Naive B cell (primary cell): Measurements from ENCODE around the gene SLFN12L. TPM values are rescaled to one million over a fixed set of nuclear protein-coding genes. Genes with fewer than 3 reads are reported as not detected.
"Not testable (repeated sequence)": the region's sequence is repeated elsewhere in the genome, so short reads cannot be mapped to it uniquely, and the experiment has no call there.

Source experiments
- ATAC-seq, 2 donors: fragments of 150-1000 bp; cut with Tn5 transposase; 2 replicates each; pipeline ENCODE4 v1.10.0; 2021; ENCODE audit warnings: low read depth in 2 of 2, mild to moderate bottlenecking in 2 of 2, moderate library complexity in 2 of 2
- DNase-seq: peaks from one replicate; pipeline ENCODE4 v3.0.0; 2022
- H3K27ac Mint-ChIP-seq, 6 donors: one replicate each; pipeline ENCODE4 v1.8.0; 2020 to 2022; ENCODE audit warnings: mild to moderate bottlenecking in 6 of 6, mixed read lengths in 6 of 6, moderate library complexity in 5 of 6, inconsistent platforms in 2 of 6
- H3K27me3 Mint-ChIP-seq, 3 donors: one replicate each; pipeline ENCODE4 v1.8.0; 2021 to 2022; ENCODE audit warnings: mixed read lengths in 3 of 3, mild to moderate bottlenecking in 1 of 3
- H3K36me3 Mint-ChIP-seq, 2 donors: one replicate each; pipeline ENCODE4 v1.8.0; 2020 to 2022; ENCODE audit warnings: mixed read lengths in 2 of 2, inconsistent platforms in 1 of 2, mild to moderate bottlenecking in 1 of 2
- H3K4me1 Mint-ChIP-seq, 3 donors: one replicate each; pipeline ENCODE4 v1.8.0; 2020 to 2022; ENCODE audit warnings: mixed read lengths in 3 of 3, inconsistent platforms in 1 of 3, mild to moderate bottlenecking in 1 of 3, moderate library complexity in 1 of 3
- H3K4me3 Mint-ChIP-seq, 8 donors: one replicate each; pipeline ENCODE4 v1.8.0; 2020 to 2022; ENCODE audit warnings: mild to moderate bottlenecking in 8 of 8, mixed read lengths in 8 of 8, moderate library complexity in 8 of 8, inconsistent platforms in 2 of 8
- H3K9me3 Mint-ChIP-seq, 7 donors: one replicate each; pipeline ENCODE4 v1.8.0; 2020 to 2022; ENCODE audit warnings: mixed read lengths in 7 of 7, mild to moderate bottlenecking in 5 of 7, inconsistent platforms in 2 of 7, moderate library complexity in 1 of 7
- polyA plus RNA-seq, 6 donors: library from polyadenylated mRNA; unstranded; fragments of 300-500 nt; fragmentation: Illumina TruSeq; gene quantifications; one replicate each; pipeline ENCODE4 v1.2.3, GENCODE V29; 2021; ENCODE audit warnings: low read depth in 6 of 6

The SLFN12L gene
- polyA plus RNA-seq, 6 donors from 2014 or later: 0.09 to 0.23 (median 0.18) TPM; not detected in 2

DNA sequence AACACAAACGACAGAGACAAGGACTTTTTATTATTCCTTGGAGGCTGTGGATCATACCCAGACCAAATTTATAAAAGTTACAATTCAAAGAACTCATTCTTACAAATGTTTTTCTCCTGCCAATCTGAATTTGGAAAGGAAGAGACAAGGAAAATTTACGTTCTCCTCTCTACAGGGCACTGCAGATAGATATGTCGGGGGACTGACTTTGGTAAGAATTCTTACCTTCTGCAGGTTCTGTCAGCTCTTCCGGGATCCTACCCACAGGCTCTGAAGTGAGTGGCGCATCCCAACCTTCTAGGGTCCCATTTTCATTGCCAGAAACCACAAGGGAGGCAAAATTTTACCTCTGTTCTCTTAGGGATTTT lies 2.2 kb upstream of the SLFN12L start:
- peak overlapping the region in 4 of 6 donors; percentile 33 to 92 (median 47) for H3K27ac Mint-ChIP-seq
- no peak for DNase-seq
- H3K4me3 Mint-ChIP-seq: peak overlapping the region; percentile 44 to 98 (median 89)
- H3K9me3 Mint-ChIP-seq: no peaks in the 10 kb centered on the region
- no peaks in the 10 kb centered on the region for H3K27me3 Mint-ChIP-seq
- H3K36me3 Mint-ChIP-seq: no peaks in the 10 kb centered on the region
- peaks cover 19 to 32% (median 31%) of the 10 kb centered on the region in 3 donors for H3K4me1 Mint-ChIP-seq
- ATAC-seq: no peak

DNA sequence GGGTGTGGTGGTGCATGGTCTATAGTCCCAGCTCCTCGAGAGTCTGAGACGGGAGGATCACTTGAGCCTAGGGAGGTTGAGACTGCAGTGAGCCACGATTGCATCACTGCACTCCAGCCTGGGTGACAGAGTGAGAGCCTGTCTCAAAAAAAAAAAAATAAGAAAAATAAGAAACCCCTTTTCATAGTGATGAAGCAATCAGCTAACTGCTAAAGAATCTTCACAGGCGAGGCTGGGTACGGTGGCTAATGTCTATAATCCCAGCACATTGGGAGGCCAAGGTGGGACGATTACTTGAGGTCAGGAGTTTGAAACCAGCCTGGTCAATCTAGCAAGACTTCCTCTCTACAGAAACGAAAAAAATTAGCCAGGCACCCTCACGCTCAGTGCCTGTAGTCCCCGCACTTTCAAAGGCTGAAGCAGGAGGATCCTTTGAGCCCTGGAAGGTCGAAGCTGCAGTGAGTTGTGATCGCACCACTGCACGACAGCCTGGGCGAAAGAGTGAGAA lies 760 bp downstream of the SLFN12L start:
- ATAC-seq (no peak), DNase-seq (no peak)
- peaks cover 19 to 24% (median 24%) of the 10 kb centered on the region in 3 donors for H3K4me1 Mint-ChIP-seq
- no peaks in the 10 kb centered on the region for H3K36me3 Mint-ChIP-seq
- H3K27ac Mint-ChIP-seq: peak overlapping the region in 2 of 6 donors; percentile 32 to 46
- no peaks in the 10 kb centered on the region for H3K27me3 Mint-ChIP-seq
- no peak overlapping the region for H3K4me3 Mint-ChIP-seq
- no peaks in the 10 kb centered on the region for H3K9me3 Mint-ChIP-seq

DNA sequence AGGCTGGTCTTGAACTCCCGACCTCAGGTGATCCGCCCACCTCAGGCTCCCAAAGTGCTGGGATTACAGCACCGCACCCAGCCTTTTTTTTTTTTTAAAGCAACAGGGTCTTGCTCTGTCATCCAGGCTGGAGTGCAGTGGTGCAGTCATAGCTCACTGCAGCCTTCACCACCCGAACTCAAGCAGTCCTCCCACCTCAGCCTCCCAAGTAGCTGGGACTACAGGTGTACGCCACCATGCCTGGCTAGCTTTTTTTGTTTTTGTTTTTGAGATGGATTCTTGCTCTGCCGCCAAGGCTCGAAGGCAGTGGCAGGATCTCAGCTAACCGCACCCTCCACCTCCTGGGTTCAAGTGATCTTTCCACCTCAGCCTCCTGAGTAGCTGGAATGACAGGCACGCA lies 2.1 kb downstream of the SLFN12L start:
- H3K36me3 Mint-ChIP-seq, H3K27me3 Mint-ChIP-seq, H3K27ac Mint-ChIP-seq, H3K4me3 Mint-ChIP-seq, DNase-seq, H3K9me3 Mint-ChIP-seq, ATAC-seq: not testable (repeated sequence)
- peaks cover 12 to 16% (median 15%) of the 10 kb centered on the region in 3 donors for H3K4me1 Mint-ChIP-seq

DNA sequence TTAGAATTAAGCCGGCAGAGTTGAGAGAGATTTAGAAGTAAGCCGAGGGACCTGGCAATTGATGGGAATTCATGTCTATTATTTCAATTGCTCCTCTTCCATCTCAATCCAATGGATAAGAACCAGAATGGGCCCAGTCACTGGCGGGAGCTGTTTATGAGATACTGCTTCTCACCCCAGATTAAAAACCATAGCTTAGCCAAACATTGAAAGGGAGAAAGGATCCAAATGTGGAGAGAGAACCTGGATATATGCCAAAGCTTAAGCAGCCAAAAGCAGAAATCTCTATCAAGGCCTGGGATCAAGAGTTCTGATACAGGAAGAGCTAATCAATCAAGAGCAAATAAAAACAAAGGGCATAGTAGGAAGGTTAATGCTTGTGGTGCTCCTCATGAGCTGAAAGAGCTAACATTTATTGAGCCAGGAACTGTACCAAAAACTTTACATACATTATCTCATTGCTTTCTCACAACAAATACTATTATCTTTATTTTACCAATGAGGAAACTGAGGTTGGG lies 2.8 kb downstream of the SLFN12L start:
- Mint-ChIP-seq H3K4me1 (peaks cover 7 to 10% (median 9%) of the 10 kb centered on the region in 3 donors), H3K36me3 (no peaks in the 10 kb centered on the region), H3K9me3 (peaks cover 0 to under 1% (median 0%) of the 10 kb centered on the region in 7 donors), H3K27ac (no peak overlapping the region), H3K4me3 (no peak overlapping the region), H3K27me3 (no peaks in the 10 kb centered on the region)
- DNase-seq (no peak), ATAC-seq (no peak)

DNA sequence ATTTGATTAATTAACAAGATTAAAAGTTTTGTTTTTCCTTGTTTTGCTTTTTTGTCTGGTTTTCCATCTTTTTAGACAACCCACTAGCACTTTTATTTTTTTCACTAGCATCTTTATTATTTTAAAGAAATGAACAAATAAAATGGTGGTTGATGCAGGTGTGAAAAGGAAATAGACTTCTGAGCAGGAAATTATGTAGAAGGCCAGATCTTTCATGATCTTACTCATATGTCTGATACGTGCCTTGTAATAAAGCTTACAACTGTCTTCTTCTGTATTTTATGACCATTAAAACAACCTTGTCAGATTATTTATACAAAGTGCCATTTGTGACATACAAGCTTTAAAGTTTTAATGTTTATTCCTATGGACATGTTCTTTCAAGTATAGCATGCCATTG lies 6.3 kb downstream of the SLFN12L start:
- Mint-ChIP-seq H3K4me3 (no peak overlapping the region), H3K9me3 (peaks cover 0 to 5% (median 0%) of the 10 kb centered on the region in 7 donors), H3K27me3 (peaks cover 3 to 15% (median 6%) of the 10 kb centered on the region in 3 donors), H3K36me3 (no peaks in the 10 kb centered on the region), H3K27ac (no peak overlapping the region), H3K4me1 (peaks cover 0 to 4% (median 3%) of the 10 kb centered on the region in 3 donors)
- DNase-seq (no peak), ATAC-seq (no peak)

DNA sequence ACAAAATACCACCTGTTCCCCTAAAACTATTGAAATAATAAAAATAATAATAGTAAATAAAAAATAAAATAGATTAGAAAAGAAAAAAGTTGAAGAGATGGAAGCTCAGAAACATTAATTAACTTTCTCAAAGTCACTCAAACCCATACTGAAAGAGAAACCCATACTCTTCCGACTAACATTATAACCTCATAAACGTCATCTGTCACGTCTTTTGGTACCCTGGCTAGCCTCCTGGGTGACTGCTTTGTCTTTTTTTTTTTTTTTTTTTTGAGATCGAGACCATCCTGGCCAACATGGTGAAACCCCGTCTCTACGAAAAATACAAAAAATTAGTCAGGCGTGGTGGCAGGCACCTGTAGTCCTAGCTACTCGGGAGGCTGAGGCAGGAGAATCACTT lies 7.6 kb downstream of the SLFN12L start:
- Mint-ChIP-seq H3K36me3 (no peaks in the 10 kb centered on the region), H3K4me1 (peaks cover 0 to 4% (median 3%) of the 10 kb centered on the region in 3 donors), H3K4me3 (no peak overlapping the region), H3K27me3 (peaks cover 8 to 19% (median 10%) of the 10 kb centered on the region in 3 donors), H3K9me3 (peaks cover 0 to 5% (median 0%) of the 10 kb centered on the region in 7 donors), H3K27ac (no peak overlapping the region)
- DNase-seq: no peak
- ATAC-seq: no peak

DNA sequence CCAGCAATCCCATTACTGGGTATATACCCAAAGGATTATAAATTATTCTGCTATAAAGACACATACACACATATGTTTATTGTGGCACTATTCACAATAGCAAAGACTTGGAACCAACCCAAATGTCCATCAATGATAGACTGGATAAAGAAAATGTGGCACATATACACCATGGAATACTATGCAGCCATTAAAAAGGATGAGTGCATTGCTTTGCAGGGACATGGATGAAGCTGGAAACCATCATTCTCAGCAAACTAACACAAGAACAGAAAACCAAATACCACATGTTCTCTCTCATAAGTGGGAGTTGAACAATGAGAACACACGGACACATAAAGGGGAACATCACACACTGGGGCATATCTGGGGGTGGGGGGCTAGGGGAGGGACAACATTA lies 8.2 kb downstream of the SLFN12L start:
- not testable (repeated sequence) for ATAC-seq

DNA sequence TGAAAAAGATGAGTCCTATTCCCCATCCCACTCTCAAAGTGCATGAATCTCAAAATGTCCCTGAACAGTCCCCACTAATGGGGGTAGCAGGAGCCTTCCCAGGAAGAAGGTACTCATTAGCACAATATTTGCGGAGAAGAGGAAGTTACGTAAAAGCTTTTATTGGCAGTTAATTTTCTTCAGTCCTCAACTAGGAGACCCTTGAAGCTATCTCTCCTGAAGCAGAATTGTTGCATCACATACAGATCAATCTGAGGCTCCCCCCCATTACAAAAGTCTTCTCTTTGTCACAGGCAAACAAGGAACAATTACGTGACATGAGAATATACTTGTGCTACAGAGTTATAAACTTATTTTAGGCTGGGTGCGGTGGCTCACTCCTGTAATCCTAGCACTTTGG lies 14.2 kb downstream of the SLFN12L start:
- no peaks in the 10 kb centered on the region for H3K36me3 Mint-ChIP-seq
- ATAC-seq (no peak), DNase-seq (no peak)
- no peak overlapping the region for H3K4me3 Mint-ChIP-seq
- H3K27ac Mint-ChIP-seq: no peak overlapping the region
- H3K9me3 Mint-ChIP-seq: peaks cover 0 to 2% (median 0%) of the 10 kb centered on the region in 7 donors
- peaks cover 21 to 40% (median 32%) of the 10 kb centered on the region in 3 donors for H3K27me3 Mint-ChIP-seq
- H3K4me1 Mint-ChIP-seq: peaks cover 0 to 5% (median 0%) of the 10 kb centered on the region in 3 donors

More for the DNA sequence above, 8.2 kb downstream of the SLFN12L start:
- H3K9me3 Mint-ChIP-seq, DNase-seq, H3K4me1 Mint-ChIP-seq, H3K4me3 Mint-ChIP-seq, H3K27ac Mint-ChIP-seq, H3K36me3 Mint-ChIP-seq: not testable (repeated sequence)
- H3K27me3 Mint-ChIP-seq: peaks cover 8 to 22% (median 13%) of the 10 kb centered on the region in 3 donors

DNA sequence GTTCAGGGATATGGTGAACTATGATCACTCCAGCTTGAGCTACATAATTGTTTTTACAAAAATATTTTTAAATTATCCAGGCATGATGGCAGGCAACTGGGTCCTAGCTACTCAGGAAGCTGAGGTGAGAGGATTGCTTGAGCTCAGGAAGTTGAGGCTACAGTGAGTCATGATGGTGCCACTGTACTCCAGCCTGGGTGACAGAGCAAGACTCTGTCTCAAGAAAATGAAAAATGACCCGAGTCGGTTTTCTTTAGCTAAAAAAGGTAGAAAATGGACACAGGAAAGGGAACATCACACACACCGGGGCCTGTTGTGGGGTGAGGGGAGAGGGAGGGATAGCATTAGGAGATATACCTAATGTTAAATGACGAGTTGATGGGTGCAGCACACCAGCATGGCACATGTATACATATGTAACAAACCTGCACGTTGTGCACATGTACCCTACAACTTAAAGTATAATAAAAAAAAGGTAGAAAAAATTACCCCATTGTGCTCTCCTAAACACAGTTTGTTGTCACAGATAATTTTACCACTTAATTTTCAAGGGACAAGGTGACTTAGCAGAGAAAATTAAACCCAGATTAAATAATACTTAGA lies 15.7 kb downstream of the SLFN12L start:
- not testable (repeated sequence) for H3K4me3 Mint-ChIP-seq, H3K9me3 Mint-ChIP-seq, H3K36me3 Mint-ChIP-seq, ATAC-seq, DNase-seq, H3K4me1 Mint-ChIP-seq
- H3K27ac Mint-ChIP-seq: peak overlapping the region in 1 of 6 donors; percentile 62
- peaks cover 36 to 44% (median 39%) of the 10 kb centered on the region in 3 donors for H3K27me3 Mint-ChIP-seq

DNA sequence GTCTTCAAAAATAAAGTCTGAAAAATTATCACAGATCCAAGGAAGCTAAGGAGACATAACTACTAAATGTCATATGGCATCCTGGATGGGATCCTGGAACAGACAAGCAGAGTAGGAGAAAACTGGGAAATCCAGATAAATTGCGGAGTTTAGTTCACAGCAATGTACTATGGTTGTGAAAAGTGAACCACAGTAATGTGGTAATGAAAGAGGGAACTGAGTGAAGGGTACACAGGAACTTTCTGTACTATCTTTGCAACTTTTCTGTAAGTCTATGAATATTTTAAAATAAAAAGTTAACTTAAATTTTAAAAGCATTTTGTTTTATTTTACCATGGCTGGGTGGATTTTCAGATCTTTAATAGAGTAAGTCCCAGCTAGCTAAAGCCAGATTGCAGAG lies 16.3 kb downstream of the SLFN12L start:
- H3K4me1 Mint-ChIP-seq: peaks cover 0 to 5% (median 0%) of the 10 kb centered on the region in 3 donors
- H3K36me3 Mint-ChIP-seq: no peaks in the 10 kb centered on the region
- no peak overlapping the region for H3K27ac Mint-ChIP-seq
- no peak for DNase-seq
- no peaks in the 10 kb centered on the region for H3K9me3 Mint-ChIP-seq
- ATAC-seq: no peak
- peaks cover 37 to 46% (median 39%) of the 10 kb centered on the region in 3 donors for H3K27me3 Mint-ChIP-seq
- no peak overlapping the region for H3K4me3 Mint-ChIP-seq

DNA sequence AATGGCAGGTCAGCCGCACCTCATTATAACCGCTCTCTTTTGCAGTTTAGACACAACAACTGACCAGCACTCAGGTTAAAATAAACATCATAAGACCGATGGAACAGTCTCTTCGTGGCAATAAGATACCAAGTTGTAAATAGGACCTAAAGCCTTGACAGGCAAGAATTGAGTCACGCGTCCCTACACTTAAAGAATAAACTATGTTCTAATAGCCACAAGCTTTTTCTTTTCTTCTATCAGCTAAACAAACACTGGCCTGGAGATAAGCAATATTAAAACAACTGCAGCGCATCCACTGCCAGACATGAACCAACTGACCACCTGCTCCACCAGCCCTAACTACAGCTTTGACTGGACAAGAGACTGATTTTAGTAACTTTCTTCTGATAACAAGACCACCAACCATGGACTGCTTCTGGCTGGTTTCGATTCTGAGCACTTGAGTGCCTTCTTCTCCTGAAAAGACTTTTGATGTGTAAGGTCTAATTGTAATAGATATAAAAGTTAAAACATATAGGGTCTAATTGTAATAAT lies 17.5 kb downstream of the SLFN12L start:
- H3K9me3 Mint-ChIP-seq: no peaks in the 10 kb centered on the region
- H3K4me3 Mint-ChIP-seq: no peak overlapping the region
- H3K27me3 Mint-ChIP-seq: peaks cover 42 to 48% (median 44%) of the 10 kb centered on the region in 3 donors
- ATAC-seq (no peak), DNase-seq (no peak)
- no peak overlapping the region for H3K27ac Mint-ChIP-seq
- H3K4me1 Mint-ChIP-seq: peaks cover 0 to 5% (median 0%) of the 10 kb centered on the region in 3 donors
- no peaks in the 10 kb centered on the region for H3K36me3 Mint-ChIP-seq

DNA sequence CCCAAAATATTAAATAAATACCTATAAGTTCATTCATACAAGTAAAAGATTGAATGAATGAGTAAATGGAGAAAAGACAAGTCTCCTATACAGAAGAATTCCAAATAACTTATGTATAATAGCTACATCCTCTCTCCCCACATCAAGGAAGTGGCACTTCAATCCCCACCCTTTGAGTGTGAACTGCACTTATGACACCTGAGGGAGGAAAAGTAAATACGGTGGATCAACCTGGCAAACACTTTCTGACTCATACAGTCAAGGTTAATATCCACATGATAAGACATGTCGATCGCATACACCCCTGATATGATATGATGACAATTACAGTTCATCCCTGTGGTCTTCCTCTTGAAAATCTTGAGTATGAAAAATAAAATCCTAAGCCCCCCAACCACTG lies 18.0 kb downstream of the SLFN12L start:
- ATAC-seq (no peak), DNase-seq (no peak)
- Mint-ChIP-seq H3K9me3 (no peaks in the 10 kb centered on the region), H3K4me1 (peaks cover 0 to 5% (median 0%) of the 10 kb centered on the region in 3 donors), H3K27me3 (peaks cover 42 to 48% (median 44%) of the 10 kb centered on the region in 3 donors), H3K4me3 (no peak overlapping the region), H3K36me3 (no peaks in the 10 kb centered on the region), H3K27ac (no peak overlapping the region)

DNA sequence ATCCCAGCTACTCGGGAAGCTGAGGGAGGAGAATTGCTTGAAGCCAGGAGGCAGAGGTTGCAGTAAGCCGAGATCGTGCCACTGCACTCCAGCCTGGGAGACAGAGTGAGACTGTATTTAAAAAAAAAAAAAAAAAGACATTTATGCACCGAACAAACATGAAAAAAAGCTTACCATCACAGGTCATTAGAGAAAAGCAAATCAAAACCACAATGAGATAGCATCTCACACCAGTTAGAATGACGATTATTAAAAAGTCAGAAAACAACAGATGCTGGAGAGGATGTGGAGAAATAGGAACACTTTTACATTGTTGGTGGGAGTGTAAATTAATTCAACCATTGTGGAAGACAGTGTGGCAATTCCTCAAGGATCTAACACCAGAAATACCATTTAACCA lies 19.0 kb downstream of the SLFN12L start:
- DNase-seq, H3K4me1 Mint-ChIP-seq, ATAC-seq, H3K27ac Mint-ChIP-seq, H3K9me3 Mint-ChIP-seq, H3K4me3 Mint-ChIP-seq, H3K36me3 Mint-ChIP-seq: not testable (repeated sequence)
- peaks cover 39 to 54% (median 52%) of the 10 kb centered on the region in 3 donors for H3K27me3 Mint-ChIP-seq

DNA sequence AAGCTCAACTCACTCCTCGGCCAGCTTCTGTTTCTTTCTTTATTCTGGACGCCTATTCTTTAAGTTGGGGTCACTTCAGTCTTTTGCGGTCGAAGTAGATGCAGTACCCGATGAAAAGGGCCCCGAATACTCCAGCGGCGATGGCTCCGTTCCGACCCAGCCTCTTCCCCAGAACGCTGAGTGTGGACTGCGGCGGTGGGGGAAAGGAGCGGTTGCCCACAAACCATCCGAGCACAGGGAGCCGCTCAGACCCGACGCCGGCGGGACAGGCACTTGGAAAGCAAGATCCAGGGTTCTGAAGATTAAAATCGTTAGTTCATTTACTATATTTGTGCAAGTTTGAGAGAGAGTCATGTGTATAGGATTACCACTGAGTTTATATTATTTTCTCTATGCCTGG lies 22.5 kb downstream of the SLFN12L start:
- Mint-ChIP-seq H3K9me3 (peaks cover 0 to 4% (median 0%) of the 10 kb centered on the region in 7 donors), H3K27ac (no peak overlapping the region), H3K27me3 (peaks cover 33 to 77% (median 63%) of the 10 kb centered on the region in 3 donors), H3K4me3 (no peak overlapping the region), H3K36me3 (peaks cover 4 to 6% of the 10 kb centered on the region in 2 donors), H3K4me1 (peaks cover 0 to 1% (median 0%) of the 10 kb centered on the region in 3 donors)
- DNase-seq (no peak), ATAC-seq (no peak)
